Stimulated activated naive CD8-positive, alpha-beta T cell treated with anti-CD3 and anti-CD28 coated beads, Interleukin-15, Interleukin-2, amounts not matched to agents 100 ng/mL and 50 ng/mL, for 24 hours (primary cell): Measurements from ENCODE around the gene C5.

Experiments
- H3K27ac Mint-ChIP-seq: one replicate; pipeline ENCODE4 v1.8.0; 2021; ENCODE audit warnings: mild to moderate bottlenecking, mixed read lengths
- H3K27me3 Mint-ChIP-seq: one replicate; pipeline ENCODE4 v1.8.0; 2021; ENCODE audit warnings: mixed read lengths
- H3K36me3 Mint-ChIP-seq: one replicate; pipeline ENCODE4 v1.8.0; 2021; ENCODE audit warnings: low read depth, mixed read lengths
- H3K4me1 Mint-ChIP-seq: one replicate; pipeline ENCODE4 v1.8.0; 2021; ENCODE audit warnings: low read depth, mixed read lengths
- H3K4me3 Mint-ChIP-seq: one replicate; pipeline ENCODE4 v1.8.0; 2021; ENCODE audit warnings: mild to moderate bottlenecking, mixed read lengths
- H3K9me3 Mint-ChIP-seq: one replicate; pipeline ENCODE4 v1.8.0; 2021; ENCODE audit warnings: mixed read lengths

C5 gene

GRCh38 chr9:121024237-121024636 lies 25.8 kb downstream of the C5 start:
- no peaks in the 10 kb centered on the region for H3K36me3 Mint-ChIP-seq
- H3K4me1 Mint-ChIP-seq: no peaks in the 10 kb centered on the region
- H3K9me3 Mint-ChIP-seq: no peaks in the 10 kb centered on the region
- no peaks in the 10 kb centered on the region for H3K27me3 Mint-ChIP-seq
- no peak overlapping the region for H3K27ac Mint-ChIP-seq
- no peak overlapping the region for H3K4me3 Mint-ChIP-seq

- H3K4me1 Mint-ChIP-seq: no peaks in the 10 kb centered on the region
- no peak overlapping the region for H3K4me3 Mint-ChIP-seq
- H3K36me3 Mint-ChIP-seq: no peaks in the 10 kb centered on the region
- H3K9me3 Mint-ChIP-seq: no peaks in the 10 kb centered on the region
- H3K27ac Mint-ChIP-seq: no peak overlapping the region
- no peaks in the 10 kb centered on the region for H3K27me3 Mint-ChIP-seq
Measured at GRCh38 chr9:121023064-121023463, 27.0 kb downstream of the C5 start.

GRCh38 chr9:121021301-121021700 lies 28.8 kb downstream of the C5 start:
- Mint-ChIP-seq H3K4me3 (no peak overlapping the region), H3K4me1 (no peaks in the 10 kb centered on the region), H3K27ac (no peak overlapping the region), H3K9me3 (no peaks in the 10 kb centered on the region), H3K27me3 (no peaks in the 10 kb centered on the region), H3K36me3 (no peaks in the 10 kb centered on the region)

- Mint-ChIP-seq H3K4me3 (no peak overlapping the region), H3K27me3 (no peaks in the 10 kb centered on the region), H3K27ac (no peak overlapping the region), H3K36me3 (no peaks in the 10 kb centered on the region), H3K9me3 (no peaks in the 10 kb centered on the region), H3K4me1 (no peaks in the 10 kb centered on the region)
Measured at GRCh38 chr9:121019273-121019672, 30.8 kb downstream of the C5 start.

- no peaks in the 10 kb centered on the region for H3K9me3 Mint-ChIP-seq
- H3K36me3 Mint-ChIP-seq: no peaks in the 10 kb centered on the region
- no peak overlapping the region for H3K27ac Mint-ChIP-seq
Measured at GRCh38 chr9:121013911-121014310, 36.2 kb downstream of the C5 start.

GRCh38 chr9:121009650-121010049 lies 40.4 kb downstream of the C5 start:
- no peak overlapping the region for H3K27ac Mint-ChIP-seq
- no peaks in the 10 kb centered on the region for H3K4me1 Mint-ChIP-seq
- no peaks in the 10 kb centered on the region for H3K36me3 Mint-ChIP-seq
- H3K4me3 Mint-ChIP-seq: no peak overlapping the region
- H3K9me3 Mint-ChIP-seq: no peaks in the 10 kb centered on the region
- no peaks in the 10 kb centered on the region for H3K27me3 Mint-ChIP-seq

More at GRCh38 chr9:121013911-121014310, 36.2 kb downstream of the C5 start:
- no peak overlapping the region for H3K4me3 Mint-ChIP-seq
- H3K27me3 Mint-ChIP-seq: no peaks in the 10 kb centered on the region
- no peaks in the 10 kb centered on the region for H3K4me1 Mint-ChIP-seq

- Mint-ChIP-seq H3K27ac (no peak overlapping the region), H3K4me1 (no peaks in the 10 kb centered on the region), H3K9me3 (no peaks in the 10 kb centered on the region), H3K4me3 (no peak overlapping the region), H3K36me3 (no peaks in the 10 kb centered on the region), H3K27me3 (no peaks in the 10 kb centered on the region)
Measured at GRCh38 chr9:120999317-120999716, 50.8 kb downstream of the C5 start.

GRCh38 chr9:120998111-120998510 lies 52.0 kb downstream of the C5 start:
- no peaks in the 10 kb centered on the region for H3K27me3 Mint-ChIP-seq
- H3K27ac Mint-ChIP-seq: no peak overlapping the region
- no peaks in the 10 kb centered on the region for H3K9me3 Mint-ChIP-seq
- no peaks in the 10 kb centered on the region for H3K4me1 Mint-ChIP-seq
- no peaks in the 10 kb centered on the region for H3K36me3 Mint-ChIP-seq
- H3K4me3 Mint-ChIP-seq: no peak overlapping the region

GRCh38 chr9:120997502-120997901 lies 52.6 kb downstream of the C5 start:
- no peak overlapping the region for H3K27ac Mint-ChIP-seq

GRCh38 chr9:120996409-120996808 lies 53.7 kb downstream of the C5 start:
- Mint-ChIP-seq H3K4me1 (no peaks in the 10 kb centered on the region), H3K36me3 (no peaks in the 10 kb centered on the region), H3K27me3 (no peaks in the 10 kb centered on the region), H3K4me3 (no peak overlapping the region), H3K27ac (no peak overlapping the region), H3K9me3 (no peaks in the 10 kb centered on the region)

More at GRCh38 chr9:120997502-120997901, 52.6 kb downstream of the C5 start:
- Mint-ChIP-seq H3K4me3 (no peak overlapping the region), H3K27me3 (no peaks in the 10 kb centered on the region), H3K9me3 (no peaks in the 10 kb centered on the region), H3K4me1 (no peaks in the 10 kb centered on the region), H3K36me3 (no peaks in the 10 kb centered on the region)

- H3K27me3 Mint-ChIP-seq: no peaks in the 10 kb centered on the region
- H3K4me3 Mint-ChIP-seq: no peak overlapping the region
- H3K27ac Mint-ChIP-seq: no peak overlapping the region
- no peaks in the 10 kb centered on the region for H3K36me3 Mint-ChIP-seq
- H3K9me3 Mint-ChIP-seq: no peaks in the 10 kb centered on the region
- no peaks in the 10 kb centered on the region for H3K4me1 Mint-ChIP-seq
Measured at GRCh38 chr9:120989065-120989464, 61.0 kb downstream of the C5 start.

GRCh38 chr9:120985819-120986222 lies 64.3 kb downstream of the C5 start:
- no peak overlapping the region for H3K4me3 Mint-ChIP-seq
- no peaks in the 10 kb centered on the region for H3K27me3 Mint-ChIP-seq
- no peaks in the 10 kb centered on the region for H3K36me3 Mint-ChIP-seq
- no peak overlapping the region for H3K27ac Mint-ChIP-seq
- no peaks in the 10 kb centered on the region for H3K9me3 Mint-ChIP-seq
- H3K4me1 Mint-ChIP-seq: no peaks in the 10 kb centered on the region

GRCh38 chr9:120983259-120983837 lies 66.7 kb downstream of the C5 start:
- H3K27ac Mint-ChIP-seq: no peak overlapping the region
- no peaks in the 10 kb centered on the region for H3K36me3 Mint-ChIP-seq
- H3K27me3 Mint-ChIP-seq: no peaks in the 10 kb centered on the region
- H3K4me1 Mint-ChIP-seq: no peaks in the 10 kb centered on the region
- no peaks in the 10 kb centered on the region for H3K9me3 Mint-ChIP-seq
- H3K4me3 Mint-ChIP-seq: no peak overlapping the region

- Mint-ChIP-seq H3K4me3 (no peak overlapping the region), H3K36me3 (no peaks in the 10 kb centered on the region), H3K4me1 (no peaks in the 10 kb centered on the region), H3K9me3 (no peaks in the 10 kb centered on the region), H3K27ac (no peak overlapping the region), H3K27me3 (no peaks in the 10 kb centered on the region)
Measured at GRCh38 chr9:120982836-120983235, 67.2 kb downstream of the C5 start.

- H3K9me3 Mint-ChIP-seq: no peaks in the 10 kb centered on the region
- H3K27me3 Mint-ChIP-seq: no peaks in the 10 kb centered on the region
- H3K27ac Mint-ChIP-seq: no peak overlapping the region
- H3K4me1 Mint-ChIP-seq: no peaks in the 10 kb centered on the region
- no peaks in the 10 kb centered on the region for H3K36me3 Mint-ChIP-seq
- H3K4me3 Mint-ChIP-seq: no peak overlapping the region
Measured at GRCh38 chr9:120980951-120981350, 69.1 kb downstream of the C5 start.

GRCh38 chr9:120979797-120980196 lies 70.3 kb downstream of the C5 start:
- H3K9me3 Mint-ChIP-seq: no peaks in the 10 kb centered on the region
- no peaks in the 10 kb centered on the region for H3K36me3 Mint-ChIP-seq
- no peak overlapping the region for H3K4me3 Mint-ChIP-seq
- H3K27me3 Mint-ChIP-seq: no peaks in the 10 kb centered on the region
- peaks cover 9% of the 10 kb centered on the region for H3K4me1 Mint-ChIP-seq
- H3K27ac Mint-ChIP-seq: no peak overlapping the region
